Thyroid gland (tissue), 4 donors: ENCODE measurements around the gene NRXN2. TPM values are rescaled to one million over a fixed set of nuclear protein-coding genes. Genes with fewer than 3 reads are reported as not detected.
A peak's percentile ranks its signal among the peaks of the same experiment; 100 is the strongest.

Experiments
- DNase-seq, 2 donors: peaks; one replicate each; pipeline ENCODE4 v3.0.0-alpha.2; 2019
- H3K27ac ChIP-seq, 3 donors: fragments of 200-600 bp; sonication (generic); 1 replicate in 2 of 3; 2 replicates in 1 of 3; pipeline ENCODE4 v1.5.1; 2016 to 2019; ENCODE audit warnings: mild to moderate bottlenecking in 1 of 3, moderate library complexity in 1 of 3
- H3K27me3 ChIP-seq: fragments of 200-600 bp; sonication (generic); one replicate; pipeline ENCODE4 v1.5.1; 2019
- H3K36me3 ChIP-seq, 2 donors: fragments of 200-600 bp; sonication (generic); one replicate each; pipeline ENCODE4 v1.5.1; 2016 to 2019
- H3K4me1 ChIP-seq, 2 donors: fragments of 200-600 bp; sonication (generic); one replicate each; pipeline ENCODE4 v1.5.1; 2017 to 2019
- H3K4me3 ChIP-seq, 3 donors: fragments of 200-600 bp; sonication (generic); replicated peaks in 1 of 3; 1 replicate in 2 of 3; 2 replicates in 1 of 3; pipeline ENCODE4 v1.5.1; 2016; ENCODE audit warnings: mild to moderate bottlenecking in 1 of 3
- H3K9me3 ChIP-seq: fragments of 200-600 bp; sonication (generic); one replicate; pipeline ENCODE4 v1.5.1; 2017
- POLR2A ChIP-seq, 2 donors: fragments of 450-650 bp; IDR thresholded peaks; one replicate each; pipeline ENCODE4 v1.6.1; 2017; ENCODE audit warnings: antibody characterized with exemption in 2 of 2, mild to moderate bottlenecking in 2 of 2, moderate library complexity in 1 of 2
- WGBS, 2 donors: methylation state at CpG; one replicate each; pipeline ENCODE4 v1.1.5; 2017; 5-methylcytosine and 5-hydroxymethylcytosine counted together
- intact Hi-C: fragments of 100-400 bp; cut with DNase I; formaldehyde crosslinking; loops from one replicate; pipeline ENCODE4 v1.15.1; 2023
- total RNA-seq, 4 donors: library from RNA; depleted of rRNA; stranded (reverse); fragments of >200 nt; gene quantifications; one replicate each; pipeline ENCODE4 v1.2.3, GENCODE V29; 2016
- TF ChIP-seq, protein P1 (sequence below), 6 experiments: fragments of 200-600 bp in 3 of 6; fragments of 450-650 bp in 3 of 6; sonication (generic) in 3 of 6; IDR thresholded peaks; one replicate each; pipeline ENCODE4 v1.5.1; 2016 to 2019; ENCODE audit warnings: antibody characterized with exemption in 6 of 6, mild to moderate bottlenecking in 2 of 6, inconsistent platforms in 1 of 6, moderate library complexity in 1 of 6

Gene NRXN2
- total RNA-seq, 4 donors from 2014 or later: 2.0 to 12.3 (median 4.8) TPM

- 69 to 73% methylated on average over 12 of the region's 12 CpGs for WGBS, 2 donors
- no peak for DNase-seq
- H3K4me3 ChIP-seq: no peak overlapping the region
Observed at GRCh38 chr11:64608636-64609035, 114.4 kb downstream of the NRXN2 start.

DNA sequence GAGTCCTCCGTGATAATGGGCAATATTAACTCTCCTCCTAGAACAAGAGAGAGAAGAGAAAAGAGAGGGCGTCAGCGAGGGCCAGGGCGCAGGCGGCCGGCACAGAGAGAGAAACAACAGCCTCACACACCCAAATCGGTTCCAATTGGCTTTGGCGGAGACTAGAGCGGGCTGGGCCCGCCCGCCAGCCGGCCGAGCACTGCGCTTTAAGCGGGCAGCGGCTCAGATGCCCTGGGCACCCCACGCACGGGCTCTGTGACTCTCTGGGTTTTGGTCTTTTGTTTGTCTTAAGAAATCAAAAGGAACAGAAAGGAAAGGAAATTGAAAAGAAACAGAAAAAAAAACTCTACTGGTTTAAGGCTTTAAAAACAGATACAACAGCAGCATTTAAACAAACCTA lies 115.0 kb downstream of the NRXN2 start:
- H3K36me3 ChIP-seq: no peaks in the 10 kb centered on the region
- intact Hi-C loops: no loop called here
- peak; percentile 33 to 51 for DNase-seq
- peaks cover 11 to 14% of the 10 kb centered on the region in 2 donors for H3K4me1 ChIP-seq
- H3K9me3 ChIP-seq: no peaks in the 10 kb centered on the region
- WGBS, 2 donors: 31 to 44% methylated on average over 18 of the region's 18 CpGs
- TF ChIP-seq, protein P1, sequence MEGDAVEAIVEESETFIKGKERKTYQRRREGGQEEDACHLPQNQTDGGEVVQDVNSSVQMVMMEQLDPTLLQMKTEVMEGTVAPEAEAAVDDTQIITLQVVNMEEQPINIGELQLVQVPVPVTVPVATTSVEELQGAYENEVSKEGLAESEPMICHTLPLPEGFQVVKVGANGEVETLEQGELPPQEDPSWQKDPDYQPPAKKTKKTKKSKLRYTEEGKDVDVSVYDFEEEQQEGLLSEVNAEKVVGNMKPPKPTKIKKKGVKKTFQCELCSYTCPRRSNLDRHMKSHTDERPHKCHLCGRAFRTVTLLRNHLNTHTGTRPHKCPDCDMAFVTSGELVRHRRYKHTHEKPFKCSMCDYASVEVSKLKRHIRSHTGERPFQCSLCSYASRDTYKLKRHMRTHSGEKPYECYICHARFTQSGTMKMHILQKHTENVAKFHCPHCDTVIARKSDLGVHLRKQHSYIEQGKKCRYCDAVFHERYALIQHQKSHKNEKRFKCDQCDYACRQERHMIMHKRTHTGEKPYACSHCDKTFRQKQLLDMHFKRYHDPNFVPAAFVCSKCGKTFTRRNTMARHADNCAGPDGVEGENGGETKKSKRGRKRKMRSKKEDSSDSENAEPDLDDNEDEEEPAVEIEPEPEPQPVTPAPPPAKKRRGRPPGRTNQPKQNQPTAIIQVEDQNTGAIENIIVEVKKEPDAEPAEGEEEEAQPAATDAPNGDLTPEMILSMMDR (IDR thresholded peaks at IDR 0.05): no peak
- no peak for TF ChIP-seq POLR2A (IDR thresholded peaks at IDR 0.05)
- H3K27ac ChIP-seq: no peak overlapping the region
- H3K4me3 ChIP-seq: no peak overlapping the region
- no peaks in the 10 kb centered on the region for H3K27me3 ChIP-seq

More at GRCh38 chr11:64608636-64609035, 114.4 kb downstream of the NRXN2 start:
- peaks cover 11 to 14% of the 10 kb centered on the region in 2 donors for H3K4me1 ChIP-seq
- H3K27ac ChIP-seq: no peak overlapping the region
- no peak for TF ChIP-seq POLR2A (IDR thresholded peaks at IDR 0.05)
- TF ChIP-seq, protein P1 (IDR thresholded peaks at IDR 0.05): no peak
- H3K9me3 ChIP-seq: no peaks in the 10 kb centered on the region
- H3K36me3 ChIP-seq: no peaks in the 10 kb centered on the region
- H3K27me3 ChIP-seq: no peaks in the 10 kb centered on the region
- intact Hi-C loops: no loop called here

- no peak overlapping the region for H3K27ac ChIP-seq
- intact Hi-C loops: no loop called here
- no peaks in the 10 kb centered on the region for H3K36me3 ChIP-seq
- H3K9me3 ChIP-seq: no peaks in the 10 kb centered on the region
- WGBS, 2 donors: 59 to 63% methylated on average over 21 to 41 of the region's 55 CpGs
- TF ChIP-seq, protein P1 (IDR thresholded peaks at IDR 0.05): no peak
- no peaks in the 10 kb centered on the region for H3K27me3 ChIP-seq
- peaks cover 11 to 14% of the 10 kb centered on the region in 2 donors for H3K4me1 ChIP-seq
- DNase-seq: no peak
- no peak overlapping the region for H3K4me3 ChIP-seq
Observed at GRCh38 chr11:64607381-64607985, 115.5 kb downstream of the NRXN2 start.

GRCh38 chr11:64606796-64607380 lies 116.1 kb downstream of the NRXN2 start:
- H3K27ac ChIP-seq: no peak overlapping the region
- WGBS, 2 donors: 82 to 84% methylated on average over 22 to 23 of the region's 23 CpGs
- no peak overlapping the region for H3K4me3 ChIP-seq
- H3K4me1 ChIP-seq: peaks cover 11 to 14% of the 10 kb centered on the region in 2 donors
- no peaks in the 10 kb centered on the region for H3K27me3 ChIP-seq
- intact Hi-C loops: no loop called here
- TF ChIP-seq, protein P1 (IDR thresholded peaks at IDR 0.05): no peak
- no peak for TF ChIP-seq POLR2A (IDR thresholded peaks at IDR 0.05)
- no peaks in the 10 kb centered on the region for H3K36me3 ChIP-seq
- no peaks in the 10 kb centered on the region for H3K9me3 ChIP-seq
- no peak for DNase-seq
